H4 (cell line): Measurements from ENCODE around the gene DES. TPM values are rescaled to one million over a fixed set of nuclear protein-coding genes. Genes with fewer than 3 reads are reported as not detected.

Experiments used
- DNase-seq: peaks from one replicate; pipeline ENCODE4 v3.0.0-alpha.2; 2015; ENCODE audit warnings: low spot score
- total RNA-seq: library from RNA; depleted of rRNA; stranded (reverse); fragments of >200 nt; shearing (Covaris generic); gene quantifications from 2 replicates; pipeline ENCODE4 v1.2.3, GENCODE V29; 2014; rRNA removed

DES gene
- total RNA-seq, 1 experiment from 2014 or later = 1.2 TPM

DNA sequence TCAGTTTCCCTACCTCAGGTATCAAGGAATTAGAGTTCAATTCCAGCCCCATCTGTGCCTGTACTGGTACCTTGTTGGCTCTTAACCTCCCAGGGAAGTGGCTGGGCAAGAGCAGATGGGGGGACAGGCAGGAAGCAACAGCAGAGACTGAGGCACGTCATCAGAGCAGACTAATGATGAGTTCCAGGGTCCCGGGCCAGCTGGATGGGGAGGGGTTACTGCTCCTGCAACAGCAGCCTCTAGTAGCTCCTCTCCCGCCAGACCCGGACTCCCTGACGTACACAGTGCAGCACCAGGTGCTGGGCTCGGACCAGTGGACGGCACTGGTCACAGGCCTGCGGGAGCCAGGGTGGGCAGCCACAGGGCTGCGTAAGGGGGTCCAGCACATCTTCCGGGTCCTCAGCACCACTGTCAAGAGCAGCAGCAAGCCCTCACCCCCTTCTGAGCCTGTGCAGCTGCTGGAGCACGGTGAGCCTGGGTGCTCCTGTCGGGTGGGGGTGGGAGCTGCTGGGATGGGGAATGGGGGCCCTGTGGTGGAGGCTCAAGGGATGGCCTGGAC lies 54.5 kb downstream of the DES start:
- DNase-seq = no peak

DNA sequence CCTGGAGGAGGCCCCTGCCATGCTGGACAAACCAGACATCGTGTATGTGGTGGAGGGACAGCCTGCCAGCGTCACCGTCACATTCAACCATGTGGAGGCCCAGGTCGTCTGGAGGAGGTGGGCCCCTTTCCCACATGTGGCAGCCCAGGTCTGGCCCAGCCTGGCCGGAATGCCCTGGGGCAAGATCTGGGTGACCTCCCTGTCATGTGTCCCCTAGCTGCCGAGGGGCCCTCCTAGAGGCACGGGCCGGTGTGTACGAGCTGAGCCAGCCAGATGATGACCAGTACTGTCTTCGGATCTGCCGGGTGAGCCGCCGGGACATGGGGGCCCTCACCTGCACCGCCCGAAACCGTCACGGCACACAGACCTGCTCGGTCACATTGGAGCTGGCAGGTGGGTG lies 55.3 kb downstream of the DES start:
- DNase-seq = no peak

DNA sequence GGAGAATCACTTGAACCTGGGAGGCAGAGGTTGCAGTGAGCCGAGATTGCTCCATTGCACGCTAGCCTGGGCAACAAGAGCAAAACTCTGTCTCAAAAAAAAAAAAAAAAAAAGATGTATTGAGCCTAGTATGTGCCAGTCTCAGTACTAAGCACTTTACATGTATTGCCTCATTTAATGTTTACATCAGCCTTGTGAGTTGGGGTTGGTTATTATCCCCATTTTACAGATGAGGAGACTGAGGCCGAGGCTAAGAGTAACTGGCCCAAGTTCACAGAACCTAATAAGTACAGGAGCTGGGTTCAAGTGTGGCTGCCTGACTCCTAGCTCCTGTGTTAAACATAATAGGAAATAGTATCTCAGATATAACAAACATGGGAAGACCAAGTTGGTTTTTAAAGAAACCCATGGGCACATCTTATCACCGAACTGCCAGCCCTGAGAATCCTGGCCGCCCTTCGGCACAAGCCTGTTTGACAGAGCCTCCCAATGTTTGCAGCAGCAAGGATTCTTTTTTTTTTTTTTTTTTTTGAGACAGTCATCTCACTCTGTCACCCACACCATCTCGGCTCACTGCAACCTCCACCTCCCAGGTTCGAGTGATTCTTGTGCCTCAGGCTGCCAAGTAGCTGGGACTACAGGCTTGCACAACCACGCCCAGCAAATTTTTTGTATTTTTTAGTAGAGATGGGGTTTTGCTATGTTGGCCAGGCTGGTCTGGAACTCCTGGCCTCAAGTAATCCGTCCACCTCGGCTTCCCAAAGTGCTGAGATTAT lies 56.3 kb downstream of the DES start:
- no peak for DNase-seq

DNA sequence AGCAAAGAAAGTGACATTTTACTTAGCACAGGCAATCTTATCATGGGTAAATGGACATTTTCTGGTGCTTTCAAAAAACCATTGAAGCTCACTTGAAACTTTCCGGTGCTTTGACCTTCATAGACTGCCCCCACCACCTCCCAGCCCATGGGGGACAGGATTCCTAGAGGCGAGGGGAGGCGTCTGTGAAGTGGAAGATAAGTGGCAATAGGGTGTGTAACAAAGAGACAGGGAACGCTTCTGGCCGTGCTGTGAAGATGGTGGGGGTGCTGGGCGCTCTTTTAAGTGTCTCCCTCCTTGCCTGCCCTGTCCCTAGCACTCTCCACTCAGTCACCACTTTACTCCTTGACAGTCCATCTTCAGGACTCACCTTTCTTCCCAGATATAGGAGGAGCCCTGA lies 57.1 kb downstream of the DES start:
- no peak for DNase-seq

DNA sequence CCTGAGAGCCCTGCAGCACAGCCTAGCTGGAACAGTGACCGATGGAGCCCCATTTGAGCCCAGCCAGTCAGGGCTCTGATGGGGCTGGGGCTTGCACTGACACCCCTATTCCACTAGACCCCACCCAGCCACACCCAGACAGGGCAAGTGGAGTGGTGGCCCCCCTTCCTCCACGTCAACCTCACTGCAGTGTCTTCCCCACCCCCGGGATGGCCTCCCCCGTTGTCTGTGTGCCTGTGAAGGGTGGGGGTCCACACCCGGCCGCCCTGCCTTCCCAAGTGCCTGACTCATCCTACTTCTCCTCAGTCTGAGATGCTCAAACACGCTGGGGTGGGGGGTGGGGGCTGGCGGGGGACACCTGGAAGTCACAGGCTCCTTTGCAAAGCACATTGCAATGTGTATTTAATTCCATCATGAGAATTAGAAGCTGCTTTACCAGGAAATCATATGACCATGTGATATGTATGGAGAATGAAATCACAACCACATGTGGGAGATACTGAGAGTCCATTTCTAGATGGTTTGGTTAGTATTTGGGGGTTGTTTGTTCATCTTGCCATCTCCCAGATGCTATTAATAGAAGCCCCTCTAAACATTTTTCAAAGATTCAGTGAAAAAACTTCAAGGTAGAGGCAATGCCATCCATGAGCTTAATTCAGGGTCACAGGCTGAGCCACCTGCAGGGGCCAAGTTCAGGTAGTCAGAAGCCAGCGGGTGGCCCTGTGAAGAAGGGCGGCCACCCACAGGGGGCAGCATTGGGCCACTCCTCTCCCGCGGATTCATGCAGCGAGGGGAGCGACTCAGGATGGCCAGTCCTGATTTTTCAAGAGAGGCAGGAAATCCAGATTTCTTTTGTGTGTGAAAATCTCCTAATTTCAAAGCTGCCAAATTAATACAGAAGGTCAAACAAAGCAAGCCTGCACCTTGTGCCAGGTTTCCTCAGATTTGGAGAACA lies 57.8 kb downstream of the DES start:
- DNase-seq = peak; percentile 32

Other genes starting within 250 kb of the DES start
- gene SLC23A3, start 248.3 kb upstream of the DES start, total RNA-seq = 0.12 TPM in 1 of 2 replicates, not detected in the other
- gene CNPPD1, start 241.5 kb upstream of the DES start, total RNA-seq = 10.8 and 13.3 TPM in 2 replicates
- 52.8 and 53.3 TPM in 2 replicates for gene RETREG2, start 240.1 kb upstream of the DES start, total RNA-seq
- 22.7 and 37.4 TPM in 2 replicates for gene ZFAND2B, start 211.6 kb upstream of the DES start, total RNA-seq
- 47.2 and 47.4 TPM in 2 replicates for gene ABCB6, start 199.4 kb upstream of the DES start, total RNA-seq
- 46.4 and 73.6 TPM in 2 replicates for gene ATG9A, start 188.7 kb upstream of the DES start, total RNA-seq
- gene ANKZF1, start 188.6 kb upstream of the DES start, total RNA-seq = 9.2 and 17.2 TPM in 2 replicates
- 5.7 and 7.6 TPM in 2 replicates for gene GLB1L, start 172.9 kb upstream of the DES start, total RNA-seq
- gene STK16, start 172.9 kb upstream of the DES start, total RNA-seq = 32.8 and 42.1 TPM in 2 replicates
- not detected in 2 replicates for gene TUBA4B, start 165.1 kb upstream of the DES start, total RNA-seq
- 6.2 and 9.3 TPM in 2 replicates for gene TUBA4A, start 164.5 kb upstream of the DES start, total RNA-seq
- gene DNAJB2, start 139.0 kb upstream of the DES start, total RNA-seq = 16.1 and 18.3 TPM in 2 replicates
- 6.8 and 10.0 TPM in 2 replicates for gene PTPRN, start 109.0 kb upstream of the DES start, total RNA-seq
- not detected in 2 replicates for gene RESP18, start 85.6 kb upstream of the DES start, total RNA-seq
- gene DNPEP, start 30.5 kb upstream of the DES start, total RNA-seq = 79.9 and 87.7 TPM in 2 replicates
- 2.5 and 3.7 TPM in 2 replicates for gene SPEG, start 16.5 kb downstream of the DES start, total RNA-seq
- 74.0 TPM in 2 replicates for gene GMPPA, start 80.5 kb downstream of the DES start, total RNA-seq
- not detected in 2 replicates for gene ASIC4, start 96.1 kb downstream of the DES start, total RNA-seq
- 53.9 and 85.6 TPM in 2 replicates for gene CHPF, start 125.4 kb downstream of the DES start, total RNA-seq
- 0.86 and 1.9 TPM in 2 replicates for gene TMEM198, start 125.7 kb downstream of the DES start, total RNA-seq
- gene OBSL1, start 153.2 kb downstream of the DES start, total RNA-seq = 51.9 and 67.4 TPM in 2 replicates
- 0.35 TPM in 1 of 2 replicates, not detected in the other for gene INHA, start 153.9 kb downstream of the DES start, total RNA-seq
- 5.4 and 8.7 TPM in 2 replicates for gene STK11IP, start 179.5 kb downstream of the DES start, total RNA-seq
- gene SLC4A3, start 209.3 kb downstream of the DES start, total RNA-seq = 2.3 and 2.9 TPM in 2 replicates